Islet precursor cell (in vitro differentiated cells): Measurements from ENCODE around the gene SFTPB.
"Not testable (repeated sequence)": the region's sequence is repeated elsewhere in the genome, so short reads cannot be mapped to it uniquely, and the experiment has no call there.

Experiments
- DNase-seq: peaks from one replicate; pipeline ENCODE4 v3.0.0-alpha.2; 2018

Gene SFTPB

DNA sequence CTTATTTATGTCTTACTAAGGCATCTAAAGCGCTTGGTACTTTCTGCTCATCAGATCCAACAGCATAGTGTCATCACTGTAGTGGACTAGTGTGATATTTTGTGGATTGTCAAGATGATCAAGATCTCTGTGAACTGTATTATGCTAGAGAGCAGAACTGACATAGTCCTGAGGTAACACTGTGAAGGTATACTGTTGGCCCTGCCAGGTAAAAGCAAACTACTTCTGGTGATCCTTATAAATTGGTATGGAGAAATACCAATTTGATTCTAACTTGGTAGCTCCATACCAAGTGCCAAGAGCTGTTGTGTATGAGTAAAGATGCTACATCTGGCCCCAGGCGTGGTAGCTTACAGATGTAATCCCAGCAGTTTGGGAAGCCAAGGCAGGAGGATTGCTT lies 15.9 kb downstream of the SFTPB start:
- no peak for DNase-seq

GRCh38 chr2:85651097-85651496 lies 16.9 kb downstream of the SFTPB start:
- no peak for DNase-seq

GRCh38 chr2:85650456-85650855 lies 17.5 kb downstream of the SFTPB start:
- no peak for DNase-seq

DNA sequence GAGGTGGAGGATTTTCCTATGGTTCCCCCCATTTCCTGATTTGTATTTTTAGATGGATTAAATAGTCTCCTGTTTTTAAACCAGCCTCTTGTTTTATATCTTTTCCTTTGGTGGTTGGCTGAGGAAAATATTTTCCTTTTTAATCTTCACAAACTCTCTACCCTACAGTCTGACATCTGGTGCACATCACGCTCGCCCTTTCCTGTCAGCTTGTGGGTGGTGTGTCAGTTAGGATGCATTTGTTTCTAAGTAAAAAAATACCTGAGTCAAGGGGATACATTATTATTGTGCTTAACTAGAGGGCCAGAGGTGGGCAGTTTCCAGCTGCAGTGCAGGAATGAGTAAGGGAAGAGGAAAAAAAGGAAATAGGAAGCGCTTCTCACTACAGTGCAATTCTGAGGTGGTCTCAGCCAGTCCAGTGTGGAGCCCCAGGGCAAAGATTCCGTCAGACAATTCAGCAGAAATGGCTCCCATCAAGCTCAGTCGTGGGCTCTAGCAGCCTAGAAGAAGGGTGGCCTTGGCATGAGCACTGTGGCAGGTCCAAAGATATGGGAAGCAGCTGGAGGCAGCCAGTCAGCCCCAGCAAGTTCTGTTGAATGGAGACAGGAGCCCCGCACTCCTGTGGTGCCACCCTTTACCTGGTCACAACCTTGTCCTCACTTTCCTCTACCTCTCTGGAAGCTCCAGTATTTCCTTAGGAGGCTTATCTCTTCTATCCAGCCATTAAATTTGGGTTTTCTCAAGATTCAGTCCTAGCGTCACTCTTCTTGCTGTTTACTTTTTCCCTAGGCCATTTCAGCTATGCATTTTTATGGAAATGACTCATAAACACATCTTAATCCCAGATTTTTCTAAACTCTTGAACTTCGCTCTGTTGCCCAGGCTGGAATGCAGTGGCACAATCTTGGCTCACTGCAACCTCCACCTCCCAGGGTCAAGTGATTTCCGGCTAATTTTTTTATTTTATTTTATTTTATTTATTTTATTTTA lies 18.5 kb downstream of the SFTPB start:
- no peak for DNase-seq

- peak; percentile 60 for DNase-seq
Measured at GRCh38 chr2:85648619-85649018, 19.4 kb downstream of the SFTPB start.

- DNase-seq: no peak
Measured at GRCh38 chr2:85647823-85648526, 20.0 kb downstream of the SFTPB start.

DNA sequence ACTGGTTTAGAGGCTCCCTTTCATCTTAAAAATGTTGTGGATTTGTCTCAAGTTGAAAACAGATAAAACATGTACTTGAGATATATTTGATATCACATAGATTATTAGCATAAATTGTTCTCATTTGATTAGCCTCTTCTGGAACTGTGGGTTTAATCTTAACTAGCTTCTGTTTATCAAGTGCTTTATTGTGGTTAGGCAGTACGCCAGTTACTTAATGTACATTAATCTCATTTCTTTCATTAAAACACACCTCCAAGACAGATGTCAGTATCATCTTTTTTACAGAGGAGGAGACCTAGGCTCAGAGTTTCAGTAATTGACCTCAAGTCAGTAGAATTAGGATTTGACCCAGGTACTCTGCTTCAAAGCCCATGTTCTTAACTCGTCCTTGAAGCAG lies 21.8 kb downstream of the SFTPB start:
- no peak for DNase-seq

DNA sequence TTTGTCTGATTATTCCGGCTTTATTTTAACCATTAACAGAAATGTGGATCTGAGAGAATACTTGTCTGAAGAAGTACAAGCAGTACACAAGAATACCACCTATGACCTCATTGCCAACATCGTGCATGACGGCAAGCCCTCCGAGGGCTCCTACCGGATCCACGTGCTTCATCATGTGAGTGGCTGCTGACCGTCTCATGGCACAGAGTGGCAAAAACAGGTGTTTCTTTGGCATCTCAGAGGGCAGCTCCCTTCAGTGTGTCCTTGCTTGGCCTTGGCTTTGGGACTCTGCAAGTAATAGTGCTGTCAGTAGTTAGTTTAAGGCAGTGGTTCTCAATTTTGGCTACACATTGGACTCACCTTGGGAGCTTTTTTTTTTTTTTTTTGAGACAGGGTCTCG lies 23.1 kb downstream of the SFTPB start:
- no peak for DNase-seq

- DNase-seq: no peak
Measured at GRCh38 chr2:85642725-85643124, 25.3 kb downstream of the SFTPB start.

DNA sequence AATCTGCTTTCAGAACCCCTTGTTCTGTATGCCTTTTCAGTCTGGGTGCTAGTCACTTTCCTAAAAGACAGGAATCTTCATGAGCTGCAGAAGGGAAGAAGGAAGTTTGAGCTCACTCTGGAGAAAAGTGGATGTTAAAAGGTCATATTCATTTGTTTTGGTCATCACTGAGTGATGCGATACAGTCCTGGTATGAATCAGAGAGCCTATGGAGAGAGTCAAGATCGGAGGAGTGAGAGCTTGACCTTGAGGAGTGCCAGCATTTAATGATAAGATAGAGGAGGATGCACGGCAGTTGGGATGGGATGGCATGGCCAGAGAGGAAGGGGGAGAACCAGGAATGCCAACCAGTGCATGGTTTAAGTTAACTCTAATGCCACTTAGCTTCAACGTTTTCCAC lies 32.4 kb downstream of the SFTPB start:
- DNase-seq: no peak

DNA sequence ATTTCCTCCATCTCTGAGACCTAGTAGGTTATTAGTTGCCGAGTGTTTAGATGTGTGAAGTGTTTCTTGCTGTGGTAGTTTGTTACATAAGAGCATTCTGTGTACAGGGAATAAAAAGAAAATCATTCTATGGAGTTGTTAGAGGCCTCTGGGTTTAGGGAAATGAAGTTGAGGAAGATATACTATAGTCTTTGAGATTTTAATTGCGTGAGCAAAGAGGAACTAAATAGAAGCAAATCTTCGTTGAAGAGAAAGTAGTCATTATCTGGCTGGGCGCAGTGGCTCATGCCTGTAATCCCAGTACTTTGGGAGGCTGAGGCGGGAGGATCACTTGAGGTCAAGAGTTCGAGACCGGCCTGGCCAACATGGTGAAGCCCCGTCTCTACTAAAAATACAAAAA lies 33.0 kb downstream of the SFTPB start:
- DNase-seq: no peak

GRCh38 chr2:85631316-85631715 lies 36.7 kb downstream of the SFTPB start:
- DNase-seq: no peak

- DNase-seq: no peak
Measured at GRCh38 chr2:85628658-85629057, 39.3 kb downstream of the SFTPB start.

GRCh38 chr2:85623991-85624390 lies 44.0 kb downstream of the SFTPB start:
- no peak for DNase-seq

DNA sequence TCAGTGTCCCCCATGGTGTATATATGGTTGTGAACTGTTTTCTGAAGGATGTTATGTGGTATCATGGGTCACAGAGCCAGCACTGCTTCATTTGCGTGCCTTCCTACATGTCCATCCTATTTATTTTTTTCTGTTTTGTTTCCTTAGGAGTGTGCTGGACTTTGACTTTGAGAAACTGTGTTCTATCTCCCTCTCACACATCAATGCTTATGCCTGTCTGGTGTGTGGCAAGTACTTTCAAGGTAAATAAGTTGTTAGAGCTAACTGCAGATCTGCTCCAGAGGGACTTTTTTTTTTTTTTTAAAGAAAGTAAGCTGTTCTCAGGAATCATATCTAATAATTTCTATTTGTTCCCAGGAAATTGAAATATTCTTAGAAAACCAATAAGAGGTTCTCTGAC lies 46.7 kb downstream of the SFTPB start:
- DNase-seq: no peak

GRCh38 chr2:85619617-85620016 lies 48.4 kb downstream of the SFTPB start:
- no peak for DNase-seq

DNA sequence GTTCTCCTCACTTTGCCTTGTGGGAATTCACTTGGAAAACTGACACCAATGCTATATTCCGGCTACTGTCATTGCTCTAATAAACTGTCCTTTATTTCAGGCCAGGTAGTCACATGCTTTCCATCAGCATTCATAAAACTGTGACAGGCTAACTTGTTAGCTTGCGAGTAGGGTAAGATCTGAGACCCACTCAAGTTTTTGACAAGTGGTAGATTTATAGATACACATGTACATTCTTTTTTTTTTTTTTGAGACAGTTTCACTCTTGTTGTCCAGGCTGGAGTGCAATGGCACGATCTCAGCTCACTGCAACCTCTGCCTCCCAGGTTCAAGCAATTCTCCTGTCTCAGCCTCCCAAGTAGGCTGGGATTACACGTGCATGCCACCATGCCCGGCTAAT lies 50.3 kb downstream of the SFTPB start:
- DNase-seq: not testable (repeated sequence)

- DNase-seq: no peak
Measured at GRCh38 chr2:85615413-85615728, 52.6 kb downstream of the SFTPB start.

DNA sequence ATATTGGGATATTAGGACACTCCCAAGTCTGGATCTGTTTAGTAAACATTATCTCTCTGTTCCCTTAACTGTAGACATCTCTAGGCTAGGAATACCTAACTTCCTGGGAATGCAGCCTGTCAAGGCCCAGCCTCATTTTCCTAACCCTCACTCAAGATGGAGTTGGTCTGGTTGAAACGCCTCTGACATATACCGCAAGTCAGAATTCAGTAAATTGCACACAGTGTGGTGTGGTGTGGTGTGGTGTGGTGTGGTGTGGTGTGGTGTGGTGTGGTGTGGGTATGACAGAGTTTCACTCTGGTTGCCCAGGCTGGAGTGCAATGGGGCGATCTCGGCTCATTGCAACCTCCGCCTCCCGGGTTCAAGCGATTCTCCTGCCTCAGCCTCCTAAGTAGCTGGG lies 53.2 kb downstream of the SFTPB start:
- peak; percentile 45 for DNase-seq

DNA sequence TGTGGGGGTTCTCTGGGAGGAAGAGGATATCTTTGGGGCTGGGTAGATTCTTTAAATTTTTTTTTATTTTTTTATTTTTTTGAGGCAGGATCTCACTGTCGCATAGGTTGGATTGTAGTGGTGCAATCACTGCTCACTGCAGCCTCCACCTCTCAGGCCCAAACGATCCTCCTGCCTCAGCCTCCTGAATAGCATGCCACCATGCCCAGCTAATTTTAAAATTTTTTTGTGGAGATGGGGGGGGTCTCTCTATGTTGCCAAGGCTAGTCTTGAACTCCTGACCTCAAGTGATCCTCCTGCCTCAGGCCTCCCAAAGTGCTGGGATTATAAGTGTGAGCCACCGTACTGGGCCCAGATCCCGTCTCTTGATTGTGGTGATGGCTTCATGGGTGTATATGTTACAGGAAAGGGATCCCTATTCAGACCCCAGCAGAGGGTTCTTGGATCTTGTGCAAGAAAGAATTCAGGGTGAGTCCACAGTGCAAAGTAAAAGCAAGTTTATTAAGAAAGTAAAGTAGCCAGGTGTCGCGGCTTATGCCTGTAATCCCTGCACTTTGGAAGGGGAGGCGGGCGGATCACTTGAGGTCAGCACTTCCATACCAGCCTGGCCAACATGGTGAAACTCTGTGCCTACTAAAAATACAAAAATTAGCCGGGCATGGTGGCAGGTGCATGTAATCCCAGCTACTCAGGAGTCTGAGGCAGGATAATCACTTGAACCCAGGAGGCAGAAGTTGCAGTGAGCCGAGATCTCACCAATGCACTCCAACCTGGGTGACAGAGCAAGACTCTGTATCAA lies 54.1 kb downstream of the SFTPB start:
- no peak for DNase-seq

GRCh38 chr2:85611705-85612587 lies 56.1 kb downstream of the SFTPB start, which contains the start of gene C2orf68:
C2orf68 (minus strand) TSS chr2:85612066; CDS start chr2:85611984, 82 bp downstream.
- DNase-seq: peak; percentile 96

DNA sequence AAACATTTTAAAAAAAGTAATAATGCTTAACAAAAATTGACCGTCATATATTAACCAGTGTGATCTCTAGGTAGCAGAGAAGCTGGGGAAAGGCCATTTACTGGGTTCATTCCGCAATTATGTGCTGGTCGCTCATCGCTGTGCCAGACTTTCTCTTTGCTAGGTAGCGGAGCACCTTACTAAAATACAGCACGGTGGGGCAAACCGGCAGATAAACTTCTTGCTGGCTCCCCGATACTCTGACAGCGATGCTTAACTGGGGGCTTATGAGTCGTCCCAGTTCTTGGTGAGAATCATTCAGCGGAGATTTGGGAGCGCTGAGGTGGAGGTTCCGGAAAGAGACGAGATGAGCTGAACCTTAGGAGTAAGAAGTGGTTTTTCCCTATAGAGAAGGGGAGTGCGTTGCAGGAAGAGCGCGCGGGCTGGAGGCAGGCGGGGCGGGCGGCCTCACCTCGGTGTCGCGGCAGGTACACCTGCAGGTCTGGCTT lies 56.7 kb downstream of the SFTPB start:
- DNase-seq: no peak
